ENCODE measurements around the gene DAP.

DNA sequence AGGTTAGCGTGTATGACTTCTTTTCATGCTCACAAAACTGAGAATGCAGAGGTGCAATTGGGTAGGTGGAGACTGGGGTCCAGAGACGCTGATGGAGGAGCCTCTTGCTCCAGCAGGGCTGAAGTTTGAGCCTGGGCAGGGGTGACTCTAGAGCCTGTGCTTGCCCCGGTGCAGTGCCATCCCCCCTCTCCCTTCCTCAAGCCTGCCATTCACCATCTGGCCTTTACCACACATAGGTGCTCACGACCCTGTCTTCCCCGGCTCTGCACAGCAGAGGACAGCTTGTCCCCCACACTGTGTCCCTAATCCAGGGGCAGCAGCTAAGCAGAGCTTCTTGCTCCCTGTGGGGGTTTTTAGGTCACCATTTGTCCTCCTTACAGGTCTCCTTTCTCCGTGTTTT lies 86.5 kb downstream of the DAP start:
- TF ChIP-seq SUZ12 (IDR thresholded peaks at IDR 0.05; ENCODE audit: extremely low read depth, insufficient read depth, insufficient read length) (no peak), ZNF274 (IDR thresholded peaks at IDR 0.05; ENCODE audit: low read depth, low read length) (no peak), YY1 (IDR thresholded peaks at IDR 0.05; ENCODE audit: insufficient read depth, insufficient read length) (no peak)

All from NT2/D1 (cell line).